GM19239 (cell line): ENCODE results near the gene SURF1.
A peak's percentile ranks its signal among the peaks of the same experiment; 100 is the strongest.

Experiments
- DNase-seq: peaks from one replicate; pipeline ENCODE4 v3.0.0; 2011; ENCODE audit warnings: low spot score; ENCODE audit not compliant: insufficient read length
- FAIRE-seq: peaks from 2 replicates; lab custom pipeline; 2011; peaks lifted over from hg19 to GRCh38; lab: Jason Lieb, UNC

SURF1 gene

DNA sequence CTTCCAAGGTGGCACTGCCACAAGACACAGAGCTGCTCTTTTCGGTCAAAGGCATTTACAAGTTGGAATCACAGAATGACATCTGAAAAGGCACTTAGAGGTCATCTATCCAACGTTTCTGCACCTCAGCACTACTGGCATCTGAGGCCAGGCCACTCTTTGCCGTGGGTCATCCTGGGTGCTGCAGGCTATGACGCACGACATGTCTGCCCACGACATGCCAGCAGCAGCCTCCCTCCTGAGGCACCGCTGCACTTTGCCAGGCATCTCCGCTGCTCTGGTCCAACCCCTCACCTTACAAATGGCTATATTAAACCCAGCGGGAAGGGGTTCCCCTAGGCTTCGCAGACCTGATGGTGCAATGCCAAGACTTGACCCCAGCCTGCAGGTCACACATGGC lies 11.5 kb upstream of the SURF1 start:
- FAIRE-seq: no peak
- no peak for DNase-seq

DNA sequence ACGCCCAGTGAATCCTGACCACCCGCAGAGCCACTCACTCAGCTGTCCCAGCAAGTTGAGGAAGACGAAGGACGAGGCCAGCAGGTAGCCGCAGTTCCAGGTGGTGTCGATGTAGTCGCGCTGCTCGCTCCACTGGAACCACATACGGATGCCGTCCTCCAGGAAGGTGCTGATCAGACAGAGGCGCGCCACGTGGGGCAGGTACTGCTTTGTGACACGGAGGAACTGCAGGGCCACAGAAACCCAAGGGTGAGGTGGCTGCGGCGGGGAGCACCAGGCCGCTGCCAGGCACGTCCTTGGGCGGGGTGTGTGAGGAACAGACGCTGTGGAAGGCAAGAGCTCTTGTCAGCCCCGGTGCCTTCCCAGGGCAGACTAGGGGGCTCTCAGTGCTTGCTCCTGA lies 10.9 kb upstream of the SURF1 start:
- no peak for DNase-seq
- no peak for FAIRE-seq

GRCh38 chr9:133366435-133366834 lies 10.1 kb upstream of the SURF1 start:
- DNase-seq: no peak
- FAIRE-seq: no peak

DNA sequence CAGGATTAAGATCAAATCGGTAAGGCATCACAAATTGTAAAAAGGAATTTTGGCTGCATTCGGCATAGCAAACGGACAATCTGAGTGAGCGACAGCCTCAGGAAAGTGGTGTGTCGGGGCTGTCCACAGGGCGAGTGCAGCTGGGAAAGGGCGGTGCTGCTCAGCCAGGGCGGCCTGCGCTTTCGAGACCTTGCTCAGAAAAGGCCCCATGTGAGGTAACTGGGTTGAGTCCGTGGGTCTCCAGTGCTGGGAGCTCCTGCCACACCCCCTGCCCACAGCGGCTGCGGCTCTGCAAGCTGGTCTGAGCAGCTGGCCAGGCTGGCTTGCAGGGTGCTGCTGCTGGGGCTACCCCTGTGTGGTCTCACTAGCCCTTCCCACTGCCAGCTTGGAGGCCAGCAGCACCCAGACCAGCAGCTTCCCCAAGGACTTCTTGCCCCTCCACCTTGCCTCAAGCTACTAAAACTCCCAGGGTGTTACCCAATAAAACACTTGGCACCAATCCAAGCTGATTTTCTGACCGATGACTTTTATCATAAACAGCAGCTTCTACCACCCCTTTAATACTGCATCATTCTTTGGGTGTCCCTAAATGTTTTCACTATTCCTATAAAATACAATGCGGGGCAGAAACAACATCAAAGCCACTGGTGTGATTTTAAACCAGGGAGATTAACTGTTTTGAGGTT lies 6.2 kb upstream of the SURF1 start:
- no peak for DNase-seq
- FAIRE-seq: no peak

GRCh38 chr9:133361507-133362092 lies 5.3 kb upstream of the SURF1 start:
- DNase-seq (no peak), FAIRE-seq (no peak)

- no peak for DNase-seq
- FAIRE-seq: no peak
These were observed 4.4 kb upstream of the SURF1 start for GRCh38 chr9:133360400-133361393.

GRCh38 chr9:133359399-133360175 lies 3.3 kb upstream of the SURF1 start:
- DNase-seq (no peak), FAIRE-seq (no peak)

DNA sequence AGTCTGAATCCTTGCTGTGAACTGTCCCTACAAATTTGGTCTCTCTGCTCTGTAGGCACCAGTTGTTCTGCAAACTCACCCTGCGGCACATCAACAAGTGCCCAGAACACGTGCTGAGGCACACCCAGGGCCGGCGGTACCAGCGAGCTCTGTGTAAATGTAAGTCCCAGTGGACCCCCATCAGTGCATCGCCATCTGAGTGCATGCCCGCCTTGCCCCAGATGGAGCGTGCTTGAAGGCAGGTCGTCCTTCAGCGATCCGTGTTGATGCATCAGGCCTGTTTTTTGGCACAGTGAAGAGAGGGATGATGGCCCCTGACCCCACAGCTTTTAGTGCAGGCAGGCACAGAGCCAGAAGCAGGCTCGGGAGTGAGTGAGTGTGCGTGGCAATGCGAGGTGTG lies 1.4 kb upstream of the SURF1 start:
- FAIRE-seq (no peak), DNase-seq (no peak)

GRCh38 chr9:133355881-133356357 lies 368 bp downstream of the SURF1 start:
- FAIRE-seq (no peak), DNase-seq (no peak)

GRCh38 chr9:133354766-133355165 lies 1.5 kb downstream of the SURF1 start:
- FAIRE-seq: no peak
- DNase-seq: no peak

DNA sequence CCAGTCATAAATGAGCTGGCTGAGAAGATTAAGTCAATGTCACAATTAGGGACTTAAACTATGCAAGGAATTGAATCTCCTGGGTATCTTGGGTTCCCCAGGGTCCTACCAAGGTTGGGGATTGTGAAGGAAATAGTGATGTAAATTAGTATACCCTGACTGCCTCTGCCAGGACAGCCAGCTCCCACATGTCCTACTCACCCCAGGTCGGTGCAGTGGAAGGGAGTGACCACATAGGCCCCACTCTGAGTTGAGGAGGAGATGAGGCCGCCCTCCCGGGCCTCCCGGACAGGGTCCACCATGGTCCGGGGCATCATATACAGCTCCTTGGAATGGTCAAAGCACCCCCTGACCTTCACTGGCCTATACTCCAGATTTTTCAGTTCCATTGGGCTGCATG lies 2.7 kb downstream of the SURF1 start:
- FAIRE-seq (no peak), DNase-seq (no peak)

DNA sequence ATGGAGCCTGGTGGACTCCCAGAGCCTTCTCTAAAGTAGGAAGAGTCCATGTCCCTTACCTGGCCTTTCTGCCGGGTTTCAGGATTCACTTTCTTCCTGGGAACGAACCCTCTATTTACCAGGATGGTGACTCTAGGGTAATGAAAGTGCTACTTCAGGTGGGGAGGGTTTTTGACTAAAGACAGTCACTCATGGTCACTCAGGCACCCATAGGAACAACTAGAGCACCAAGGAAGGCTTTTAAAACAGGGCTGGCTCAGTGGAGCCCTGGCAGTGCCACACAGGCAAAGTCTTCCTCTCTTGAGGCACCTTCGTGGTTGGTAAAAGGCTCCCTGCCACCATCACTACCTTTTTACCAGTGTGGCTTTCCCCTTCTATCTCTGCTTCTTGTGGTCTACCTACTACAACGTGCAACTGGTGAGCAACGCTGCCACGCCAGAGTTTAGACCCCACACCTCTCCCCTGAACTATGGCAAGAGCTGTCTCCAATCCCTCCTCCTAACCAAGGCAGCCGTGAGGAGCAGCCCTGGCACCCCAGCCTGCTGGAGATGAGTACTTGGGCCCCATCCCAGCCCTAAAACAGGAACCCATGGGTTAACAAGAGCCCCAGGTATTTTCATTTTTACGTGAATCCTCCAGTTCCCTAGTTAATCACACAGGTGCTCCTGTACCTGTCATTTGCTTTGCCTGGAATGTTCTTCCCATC lies 3.5 kb downstream of the SURF1 start:
- no peak for DNase-seq
- FAIRE-seq: no peak

DNA sequence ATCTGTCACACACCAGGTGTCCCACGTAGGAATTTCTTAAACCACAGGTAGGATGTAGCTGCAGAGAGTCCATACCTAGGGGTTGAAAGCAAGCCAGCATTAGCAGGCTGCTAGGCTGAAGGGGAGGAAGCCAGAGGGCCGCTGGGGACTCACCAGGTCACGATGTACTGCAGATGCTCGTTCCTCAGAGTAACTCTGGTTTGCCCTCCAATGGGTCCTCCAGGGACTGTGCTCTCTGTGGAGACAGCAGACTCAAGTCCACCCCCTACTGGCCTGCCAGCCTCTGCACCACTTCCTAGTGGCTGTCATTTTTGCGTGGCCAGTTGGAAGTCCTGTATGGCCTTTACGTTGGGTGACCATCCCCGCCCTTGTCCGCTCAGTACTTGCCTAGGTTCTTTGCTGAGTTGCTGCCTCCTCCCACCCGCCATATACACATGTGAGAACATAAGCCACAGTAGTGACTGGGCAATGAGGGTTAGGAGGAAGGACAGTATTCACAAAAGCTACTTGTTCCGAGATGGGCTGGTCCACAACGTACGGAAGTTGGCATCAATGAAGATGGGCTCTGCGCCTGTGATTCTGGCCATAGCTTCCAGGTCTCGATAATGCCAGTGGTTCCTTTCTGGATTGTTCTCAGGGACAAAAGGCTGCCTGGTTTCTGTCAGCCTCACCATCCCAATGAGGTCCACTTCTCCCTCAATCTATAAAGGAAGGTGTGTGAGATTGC lies 4.2 kb downstream of the SURF1 start:
- FAIRE-seq: no peak

DNA sequence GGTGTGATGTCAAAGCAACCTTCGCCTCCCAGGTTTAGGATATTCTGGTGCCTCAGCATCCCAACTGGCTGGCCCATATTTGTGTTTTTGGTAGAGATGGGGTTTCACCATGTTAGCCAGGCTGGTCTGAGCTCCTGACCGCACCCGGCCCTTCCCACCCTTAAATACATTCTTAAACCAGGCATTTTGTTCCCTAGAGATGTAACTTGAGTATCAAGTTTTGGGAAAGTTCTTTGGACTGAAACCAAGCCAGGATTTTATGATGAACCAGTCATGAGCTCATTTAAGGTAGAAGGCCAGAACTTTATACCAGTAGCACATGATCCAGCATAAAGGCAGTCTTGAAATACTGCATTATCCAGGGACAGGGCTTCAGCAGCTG lies 4.8 kb downstream of the SURF1 start:
- FAIRE-seq (no peak), DNase-seq (no peak)

More for the DNA sequence above, 4.2 kb downstream of the SURF1 start:
- no peak for DNase-seq

DNA sequence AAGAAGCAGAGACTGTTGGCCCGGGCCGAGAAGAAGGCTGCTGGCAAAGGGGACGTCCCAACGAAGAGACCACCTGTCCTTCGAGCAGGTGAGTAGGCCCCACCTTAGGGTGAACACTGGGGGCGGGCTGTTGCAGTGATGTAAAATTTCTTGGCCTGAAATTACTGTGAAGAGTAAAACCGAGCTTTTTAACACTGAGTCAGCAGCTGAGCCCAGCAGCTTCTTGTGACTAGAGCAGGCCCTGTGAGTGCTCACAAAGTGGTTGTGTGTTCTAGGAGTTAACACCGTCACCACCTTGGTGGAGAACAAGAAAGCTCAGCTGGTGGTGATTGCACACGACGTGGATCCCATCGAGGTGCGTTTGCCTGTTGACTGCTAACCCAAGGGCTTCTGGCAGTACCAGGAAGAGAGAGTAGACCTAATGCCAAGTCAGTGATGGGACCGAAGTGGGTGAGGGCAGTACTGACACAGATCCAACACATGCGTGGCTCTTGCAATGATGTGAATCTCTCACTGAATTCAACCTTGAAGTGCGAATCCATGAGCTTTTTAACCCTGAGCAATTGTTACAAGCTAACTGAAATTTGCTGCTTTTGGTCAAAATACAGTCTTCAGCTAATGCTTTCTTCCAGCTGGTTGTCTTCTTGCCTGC lies 6.2 kb downstream of the SURF1 start:
- DNase-seq (no peak), FAIRE-seq (no peak)

DNA sequence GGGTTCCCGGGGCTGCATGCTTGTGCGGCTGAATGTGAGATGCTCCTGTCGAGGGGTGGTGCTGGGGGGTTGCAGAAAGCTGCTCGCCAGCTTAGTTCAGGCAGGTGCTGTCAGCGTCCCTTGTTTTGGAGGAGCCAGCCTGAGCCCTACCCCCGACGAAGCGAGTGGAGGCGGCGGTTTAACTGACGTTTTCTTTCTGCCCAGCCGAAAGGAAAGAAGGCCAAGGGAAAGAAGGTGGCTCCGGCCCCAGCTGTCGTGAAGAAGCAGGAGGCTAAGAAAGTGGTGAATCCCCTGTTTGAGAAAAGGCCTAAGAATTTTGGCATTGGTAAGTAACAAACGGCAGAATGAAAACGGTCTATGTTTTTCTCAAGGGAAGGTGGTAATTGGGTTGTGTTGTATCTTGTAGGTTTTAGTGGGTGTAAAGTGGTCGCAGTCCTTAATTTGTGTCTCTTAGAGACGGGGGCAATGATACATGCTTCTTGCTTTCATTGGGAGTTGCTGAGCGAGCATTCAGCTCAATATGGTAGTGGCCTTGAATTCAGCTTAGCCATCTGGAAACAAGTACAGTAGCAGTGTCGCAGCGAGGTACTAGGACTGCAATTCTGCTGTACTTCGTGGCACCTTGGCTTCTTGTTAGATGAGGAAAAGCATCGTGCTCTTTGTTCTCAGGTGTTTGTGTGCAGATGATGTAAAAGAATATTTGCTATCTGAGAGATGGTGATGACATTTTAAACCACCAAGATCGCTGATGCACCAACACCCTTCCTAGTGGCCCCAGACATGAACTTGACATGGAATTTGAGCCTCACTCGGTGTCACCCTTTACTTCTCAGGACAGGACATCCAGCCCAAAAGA lies 7.3 kb downstream of the SURF1 start:
- DNase-seq (no peak), FAIRE-seq (no peak)

- peak; percentile 95 for FAIRE-seq
- peak; percentile 88 for DNase-seq
These were observed 8.1 kb downstream of the SURF1 start, which contains the start of the genes MED22 and RPL7A for GRCh38 chr9:133347985-133348717. TSS of gene MED22 (minus strand) at chr9:133348131. CDS start at chr9:133346662, 1,469 bp downstream. TSS of gene RPL7A (plus strand) at chr9:133348218. CDS start at chr9:133348244, 26 bp downstream.
